AG04449 (cell line): ENCODE results near the gene CEP63.

Source experiments
- CTCF ChIA-PET: fragments of 350-600 bp; formaldehyde crosslinking; extraction: SDS; loops from one replicate; lab custom pipeline; 2021; ENCODE audit warnings: antibody characterized with exemption; lab: Yijun Ruan, JAX
- POLR2A ChIA-PET: fragments of 400-600, 350-600 bp; formaldehyde crosslinking; extraction: SDS; loops from one replicate; lab custom pipeline; 2020; ENCODE audit warnings: antibody characterized with exemption, inconsistent platforms; lab: Yijun Ruan, JAX
- DNase-seq: peaks from one replicate; pipeline ENCODE4 v3.0.0-alpha.2; 2010; ENCODE audit warnings: low read depth, low spot score
- H3K4me3 ChIP-seq: 2 replicates; pipeline ENCODE4 v1.5.1; 2011; ENCODE audit warnings: low read depth, mild to moderate bottlenecking, control low read depth, low read length
- CTCF ChIP-seq: IDR thresholded peaks from one replicate; pipeline ENCODE4 v1.5.1; 2011; ENCODE audit warnings: mild to moderate bottlenecking, moderate library complexity, low read length, control low read depth, inconsistent platforms; ENCODE audit not compliant: insufficient read depth; ENCODE audit errors: missing control alignments

The CEP63 gene

GRCh38 chr3:134613006-134613520, 127.2 kb downstream of the CEP63 start:
- no peak overlapping the region for H3K4me3 ChIP-seq
- no peak for DNase-seq
- ChIA-PET CTCF (interaction anchor here (1.1 to 2.6 kb wide), 4 partner anchors 12 to 142 kb away, joined by 3 to 16 read pairs (median 5); no protein-coding TSS in a partner anchor), POLR2A (no interaction called here)
- TF ChIP-seq CTCF: no peak

GRCh38 chr3:134614955-134615354, 129.1 kb downstream of the CEP63 start:
- no peak for DNase-seq
- ChIA-PET POLR2A (interaction anchor here (0.6 kb wide), 1 partner anchor 353 kb away, joined by 3 read pairs; no protein-coding TSS in a partner anchor), CTCF (interaction anchor here (0.7 to 1.2 kb wide), 4 partner anchors 13 to 139 kb away, joined by 3 to 4 read pairs (median 3); no protein-coding TSS in a partner anchor)
- H3K4me3 ChIP-seq: no peak overlapping the region
- no peak for TF ChIP-seq CTCF

DNA sequence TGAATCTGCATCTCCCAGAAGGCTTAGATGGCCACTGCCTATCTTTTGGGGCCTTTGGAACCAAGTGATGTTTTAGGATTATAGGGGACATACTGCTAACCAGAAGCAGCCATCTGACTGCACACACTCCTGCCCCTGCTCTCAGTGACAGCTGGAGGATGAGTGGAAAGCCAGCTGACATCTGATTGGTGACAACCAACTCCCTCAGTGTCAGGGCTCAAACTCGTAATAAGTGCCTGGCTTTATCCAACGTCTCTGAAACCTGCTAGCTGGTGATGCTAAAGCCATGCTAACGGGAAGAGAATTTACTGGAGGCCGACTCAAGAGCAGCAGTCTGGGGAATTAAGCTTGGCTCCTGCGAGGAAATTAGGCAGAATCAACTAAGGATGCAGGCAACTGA, 129.9 kb downstream of the CEP63 start:
- POLR2A ChIA-PET: no interaction called here
- DNase-seq: no peak
- no peak for TF ChIP-seq CTCF
- H3K4me3 ChIP-seq: no peak overlapping the region
- CTCF ChIA-PET: interaction anchor here (0.8 to 2.4 kb wide), 4 partner anchors 12 to 24 kb away, joined by 3 to 14 read pairs (median 4); no protein-coding TSS in a partner anchor

GRCh38 chr3:134617608-134618477, 132.0 kb downstream of the CEP63 start:
- no peak for DNase-seq
- H3K4me3 ChIP-seq: no peak overlapping the region
- ChIA-PET CTCF (interaction anchor here (1.3 to 2.4 kb wide), 4 partner anchors 11 to 23 kb away, joined by 3 to 14 read pairs (median 4); no protein-coding TSS in a partner anchor), POLR2A (no interaction called here)
- TF ChIP-seq CTCF: no peak

- CTCF ChIA-PET: interaction anchor here (1.3 to 3.8 kb wide), 4 partner anchors 12 to 136 kb away, joined by 3 to 17 read pairs (median 7); no protein-coding TSS in a partner anchor
- no peak for DNase-seq
- H3K4me3 ChIP-seq: no peak overlapping the region
- no peak for TF ChIP-seq CTCF
- POLR2A ChIA-PET: no interaction called here
Observed at GRCh38 chr3:134618478-134619300, 132.8 kb downstream of the CEP63 start.
